ENCODE data around the gene PTGDR.

PTGDR gene

DNA sequence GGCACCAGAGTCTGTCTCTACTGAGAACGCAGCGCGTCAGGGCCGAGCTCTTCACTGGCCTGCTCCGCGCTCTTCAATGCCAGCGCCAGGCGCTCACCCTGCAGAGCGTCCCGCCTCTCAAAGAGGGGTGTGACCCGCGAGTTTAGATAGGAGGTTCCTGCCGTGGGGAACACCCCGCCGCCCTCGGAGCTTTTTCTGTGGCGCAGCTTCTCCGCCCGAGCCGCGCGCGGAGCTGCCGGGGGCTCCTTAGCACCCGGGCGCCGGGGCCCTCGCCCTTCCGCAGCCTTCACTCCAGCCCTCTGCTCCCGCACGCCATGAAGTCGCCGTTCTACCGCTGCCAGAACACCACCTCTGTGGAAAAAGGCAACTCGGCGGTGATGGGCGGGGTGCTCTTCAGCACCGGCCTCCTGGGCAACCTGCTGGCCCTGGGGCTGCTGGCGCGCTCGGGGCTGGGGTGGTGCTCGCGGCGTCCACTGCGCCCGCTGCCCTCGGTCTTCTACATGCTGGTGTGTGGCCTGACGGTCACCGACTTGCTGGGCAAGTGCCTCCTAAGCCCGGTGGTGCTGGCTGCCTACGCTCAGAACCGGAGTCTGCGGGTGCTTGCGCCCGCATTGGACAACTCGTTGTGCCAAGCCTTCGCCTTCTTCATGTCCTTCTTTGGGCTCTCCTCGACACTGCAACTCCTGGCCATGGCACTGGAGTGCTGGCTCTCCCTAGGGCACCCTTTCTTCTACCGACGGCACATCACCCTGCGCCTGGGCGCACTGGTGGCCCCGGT is at the start of gene PTGDR:
TSS of gene PTGDR (plus strand) at position 198 of the 778 bp plus-strand sequence. CDS start at position 315, 117 bp downstream.
- no peak for TF ChIP-seq CTCF (IDR thresholded peaks at IDR 0.05; ENCODE audit: low read depth, low read length)
- DNase-seq (ENCODE audit: extremely low read depth, low read depth), result no peak

GRCh38 chr14:52219488-52220084 is 47.9 kb upstream of the PTGDR start:
- TF ChIP-seq CTCF (IDR thresholded peaks at IDR 0.05; ENCODE audit: low read depth, low read length), result no peak
- DNase-seq (ENCODE audit: extremely low read depth, low read depth), result no peak

GRCh38 chr14:52220924-52221811 is 46.3 kb upstream of the PTGDR start:
- no peak for TF ChIP-seq CTCF (IDR thresholded peaks at IDR 0.05; ENCODE audit: low read depth, low read length)
- no peak for DNase-seq (ENCODE audit: extremely low read depth, low read depth)

DNA sequence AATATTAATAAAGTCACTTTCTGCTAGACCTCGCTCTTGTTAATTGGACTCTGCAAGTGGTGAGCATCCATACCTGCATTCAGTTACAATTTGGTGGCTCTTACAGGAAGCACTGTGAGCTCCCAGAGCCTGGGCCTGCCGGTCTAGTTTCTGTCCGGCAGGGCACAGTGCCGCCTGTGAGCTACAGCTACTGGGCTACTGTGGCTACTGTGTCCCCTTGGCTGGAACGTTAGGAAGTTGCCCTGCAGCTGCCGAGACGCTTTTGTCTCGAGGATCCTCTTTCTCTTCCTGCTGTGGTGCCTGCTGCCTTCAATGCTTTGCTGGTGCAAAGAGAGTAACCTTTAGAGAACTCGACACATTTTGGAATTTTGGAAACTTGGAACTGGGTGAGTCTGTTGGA is 44.6 kb upstream of the PTGDR start:
- DNase-seq (ENCODE audit: extremely low read depth, low read depth), result no peak
- TF ChIP-seq CTCF (IDR thresholded peaks at IDR 0.05; ENCODE audit: low read depth, low read length), result no peak

DNA sequence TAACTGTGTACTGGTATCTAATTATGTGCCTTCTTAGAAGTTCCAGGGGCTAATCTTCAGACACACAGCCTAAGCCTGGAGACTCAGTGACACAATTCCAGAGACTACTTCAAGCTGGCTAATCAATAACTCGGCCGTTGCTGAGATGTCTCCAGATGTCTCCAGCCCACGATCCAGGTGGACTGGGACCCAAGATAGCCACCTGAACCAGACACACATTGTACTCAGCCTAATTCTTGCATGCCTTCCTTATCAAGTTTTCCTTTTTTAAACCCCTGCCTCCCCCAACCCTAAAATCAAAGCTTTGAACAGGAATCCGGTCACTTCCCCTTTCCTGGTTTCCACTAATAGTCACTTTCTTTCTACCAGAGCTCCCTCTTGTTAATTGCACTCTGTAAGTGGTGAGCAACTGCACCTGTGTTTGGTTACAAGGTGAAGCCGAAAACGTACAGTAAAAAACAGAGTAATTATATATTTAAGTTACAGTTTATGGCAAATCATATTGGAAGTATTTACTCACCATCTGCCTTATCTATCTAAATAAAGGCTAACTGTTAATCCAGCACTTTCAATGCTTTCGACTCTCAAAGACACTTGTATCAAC is 39.8 kb upstream of the PTGDR start:
- no peak for TF ChIP-seq CTCF (IDR thresholded peaks at IDR 0.05; ENCODE audit: low read depth, low read length)
- no peak for DNase-seq (ENCODE audit: extremely low read depth, low read depth)

- TF ChIP-seq CTCF (IDR thresholded peaks at IDR 0.05; ENCODE audit: low read depth, low read length), result no peak
Observed at GRCh38 chr14:52233693-52234092, 33.8 kb upstream of the PTGDR start.

More at GRCh38 chr14:52233693-52234092, 33.8 kb upstream of the PTGDR start:
- no peak for DNase-seq (ENCODE audit: extremely low read depth, low read depth)

All from AG09319 (cell line).